HepG2 (cell line): ENCODE results near the gene CPNE2. TPM values are rescaled to one million over a fixed set of nuclear protein-coding genes. Genes with fewer than 3 reads are reported as not detected.

Source experiments
- ATAC-seq: fragments of 200-7000 bp; cut with Tn5 transposase; 3 replicates; pipeline ENCODE4 v1.9.1; 2020; ENCODE audit warnings: mild to moderate bottlenecking, moderate library complexity
- BruUV-seq: library from RNA; stranded (reverse); fragments of 400-500 nt; replicated peaks from 2 replicates; lab custom pipeline; 2021; lab: Mats Ljungman, UMichigan
- CTCF ChIA-PET: fragments of 300-600 bp; formaldehyde crosslinking; extraction: SDS; loops from one replicate; lab custom pipeline; 2021; ENCODE audit warnings: low total read pairs, inconsistent platforms, low intra/inter-chr PET ratio; lab: Yijun Ruan, JAX
- POLR2A ChIA-PET: fragments of 350-600 bp; sonication (Branson Sonifier 250); formaldehyde crosslinking; loops from one replicate; lab custom pipeline; 2020; ENCODE audit warnings: antibody characterized with exemption, inconsistent platforms; lab: Yijun Ruan, JAX
- DNase-seq: peaks from one replicate; pipeline ENCODE4 v3.0.0-alpha.2; 2015; ENCODE audit warnings: low spot score
- FAIRE-seq: peaks from 3 replicates; lab custom pipeline; 2011; peaks lifted over from hg19 to GRCh38; lab: Jason Lieb, UNC
- H2AFZ ChIP-seq: one replicate; pipeline ENCODE4 v1.6.1; 2011; ENCODE audit warnings: low read length, inconsistent platforms
- H3K27ac ChIP-seq: fragments of 300-600 bp; 3 replicates; pipeline ENCODE4 v1.8.0; 2011; ENCODE audit warnings: mixed run types, mild to moderate bottlenecking, mixed read lengths, low read length, inconsistent platforms; ENCODE audit not compliant: insufficient read depth; ENCODE audit errors: extremely low read length
- H3K27me3 ChIP-seq, 2 experiments: fragments of 200-600 bp in 1 of 2; 2 replicates in 1 of 2; 3 replicates in 1 of 2; pipeline versions ENCODE4 v1.6.0 to v1.8.0; 2011; ENCODE audit warnings: low read length in 2 of 2, mild to moderate bottlenecking in 2 of 2, moderate library complexity in 2 of 2, inconsistent platforms in 1 of 2; ENCODE audit not compliant: insufficient read depth in 2 of 2, control insufficient read depth in 1 of 2
- H3K36me3 ChIP-seq, 2 experiments: fragments of 200-600 bp in 1 of 2; replicated peaks in 1 of 2; 2 replicates in 1 of 2; 3 replicates in 1 of 2; pipeline versions ENCODE4 v1.5.1 to v1.8.0; 2011; ENCODE audit warnings: low read length in 2 of 2, inconsistent platforms in 1 of 2; ENCODE audit not compliant: insufficient read depth in 2 of 2, control insufficient read depth in 1 of 2
- H3K4me1 ChIP-seq: 2 replicates; pipeline ENCODE4 v1.5.1; 2012; ENCODE audit warnings: low read length, inconsistent platforms; ENCODE audit not compliant: insufficient read depth
- H3K4me2 ChIP-seq: 2 replicates; pipeline ENCODE4 v1.6.0; 2011; ENCODE audit warnings: low read depth, low read length, inconsistent platforms
- H3K4me3 ChIP-seq, 3 experiments: fragments of 200-600 bp in 1 of 3; sonication (generic), shearing (Covaris generic) in 1 of 3; replicated peaks in 1 of 3; 2 replicates each; pipeline ENCODE4 v1.5.1; 2011 to 2016; ENCODE audit warnings: low read length in 3 of 3, inconsistent platforms in 2 of 3, low read depth in 2 of 3, mild to moderate bottlenecking in 2 of 3, control low read depth in 1 of 3, mixed read lengths in 1 of 3; ENCODE audit not compliant: insufficient read depth in 1 of 3
- H3K79me2 ChIP-seq: one replicate; pipeline ENCODE4 v1.6.1; 2011; ENCODE audit warnings: low read length, inconsistent platforms; ENCODE audit not compliant: insufficient read depth
- H3K9ac ChIP-seq: 2 replicates; pipeline ENCODE4 v1.6.0; 2011; ENCODE audit warnings: mild to moderate bottlenecking, low read depth, low read length, inconsistent platforms; ENCODE audit not compliant: insufficient read depth
- H3K9me3 ChIP-seq: 2 replicates; pipeline ENCODE4 v1.5.1; 2012; ENCODE audit warnings: mild to moderate bottlenecking, low read length
- H4K20me1 ChIP-seq: 2 replicates; pipeline ENCODE4 v1.6.0; 2011; ENCODE audit warnings: inconsistent platforms, mild to moderate bottlenecking, low read length, moderate library complexity; ENCODE audit not compliant: insufficient read depth
- ARID5B ChIP-seq: IDR thresholded peaks from 2 replicates; pipeline ENCODE4 v1.4.0; 2020; ENCODE audit warnings: mild to moderate bottlenecking, missing genetic modification reagents
- ARNTL ChIP-seq: sonication (generic); formaldehyde crosslinking; IDR thresholded peaks from 2 replicates; pipeline ENCODE4 v1.4.0; 2020; ENCODE audit warnings: mild to moderate bottlenecking, missing genetic modification reagents
- CEBPG ChIP-seq: IDR thresholded peaks from 2 replicates; pipeline ENCODE4 v1.6.1; 2016
- CHD4 ChIP-seq: fragments of 200-600 bp; sonication (generic); IDR thresholded peaks from 2 replicates; pipeline ENCODE4 v1.7.0; 2017; ENCODE audit warnings: mild to moderate bottlenecking, low read length, borderline replicate concordance
- DNMT1 ChIP-seq: sonication (generic); formaldehyde crosslinking; IDR thresholded peaks from 2 replicates; pipeline ENCODE4 v1.5.1; 2020; ENCODE audit warnings: mild to moderate bottlenecking, missing genetic modification reagents
- IRF9 ChIP-seq: sonication (generic); formaldehyde crosslinking; IDR thresholded peaks from 2 replicates; pipeline ENCODE4 v1.8.0; 2022; ENCODE audit warnings: missing genetic modification reagents, mild to moderate bottlenecking, borderline replicate concordance
- JUNB ChIP-seq: sonication (generic); formaldehyde crosslinking; IDR thresholded peaks from 2 replicates; pipeline ENCODE4 v1.8.0; 2022; ENCODE audit warnings: missing genetic modification reagents, mild to moderate bottlenecking, borderline replicate concordance
- REL ChIP-seq: sonication (generic); formaldehyde crosslinking; conservative IDR thresholded peaks from 2 replicates; pipeline ENCODE4 v1.8.0; 2022; ENCODE audit warnings: mild to moderate bottlenecking, missing genetic modification reagents, moderate library complexity
- SNRNP70 ChIP-seq: fragments of 200-400 bp; formaldehyde crosslinking; IDR thresholded peaks from 2 replicates; pipeline ENCODE4 v1.6.1; 2017; ENCODE audit warnings: mild to moderate bottlenecking, low read depth, low read length, moderate library complexity
- ZBTB21 ChIP-seq: sonication (generic); formaldehyde crosslinking; IDR thresholded peaks from 2 replicates; pipeline ENCODE4 v1.4.0; 2020; ENCODE audit warnings: missing genetic modification reagents
- ZNF441 ChIP-seq: sonication (generic); formaldehyde crosslinking; IDR thresholded peaks from 2 replicates; pipeline ENCODE4 v1.7.0; 2021; ENCODE audit warnings: missing genetic modification reagents, borderline replicate concordance
- ZNF550 ChIP-seq: sonication (generic); formaldehyde crosslinking; IDR thresholded peaks from 2 replicates; pipeline ENCODE4 v1.4.0; 2020; ENCODE audit warnings: mild to moderate bottlenecking, missing genetic modification reagents, borderline replicate concordance
- ZNF740 ChIP-seq: sonication (generic); formaldehyde crosslinking; IDR thresholded peaks from 2 replicates; pipeline ENCODE4 v1.4.0; 2020; ENCODE audit warnings: missing genetic modification reagents
- WGBS: methylation state at CpG from one replicate; pipeline ENCODE4 v1.1.6; 2017; ENCODE audit warnings: low lambda C conversion rate; 5-methylcytosine and 5-hydroxymethylcytosine counted together
- in situ Hi-C: cut with HindIII; loops from 2 replicates; pipeline ENCODE4 v1.10.0; 2017; ENCODE audit warnings: low pct_unique_long_range_greater_than_20kb; ENCODE audit not compliant: extremely low pct_ligation_motif_present
- intact Hi-C: fragments of 100-400 bp; cut with micrococcal nuclease; formaldehyde crosslinking; loops from one replicate; pipeline ENCODE4 v1.10.0; 2022; ENCODE audit not compliant: unreplicated experiment
- polyA plus RNA-seq, 8 experiments: library from polyadenylated mRNA; depleted of rRNA in 3 of 8; stranded (reverse) in 7 of 8; unstranded in 1 of 8; fragments of >200 nt; fragmentation: Illumina TruSeq in 4 of 8; extraction: Trizol in 4 of 8; gene quantifications; 2 replicates each; pipeline versions ENCODE4 v1.2.1 to v1.2.3, GENCODE V29; 2011 to 2016; ENCODE audit warnings: low read depth in 4 of 8, missing spikeins in 1 of 8, mixed read lengths in 1 of 8; ENCODE audit not compliant: insufficient read depth in 1 of 8
- total RNA-seq, 5 experiments: library from RNA; depleted of rRNA; stranded (reverse); fragments of >200 nt; fragmentation: Illumina TruSeq; extraction: Trizol; gene quantifications; 2 replicates each; pipeline ENCODE4 v1.2.3, GENCODE V29; 2016; ENCODE audit warnings: low read depth in 1 of 5
- TF ChIP-seq, protein P1 (sequence below): IDR thresholded peaks from 2 replicates; pipeline ENCODE4 v1.6.1; 2012; ENCODE audit warnings: inconsistent platforms
- TF ChIP-seq, protein P2 (sequence below): sonication (generic); formaldehyde crosslinking; IDR thresholded peaks from 2 replicates; pipeline ENCODE4 v1.5.1; 2020; ENCODE audit warnings: missing genetic modification reagents, mild to moderate bottlenecking, borderline replicate concordance

The CPNE2 gene
- total and polyA plus RNA-seq, 2 of the 13 experiments (the other 11 are each of a cell fraction or from before 2014, with no cell fraction given): 10.6 to 23.3 TPM

- no peak for TF ChIP-seq ZNF740 (CRISPR knock-in tag)
- TF ChIP-seq, all 625 proteins: peak for 0
Measured at GRCh38 chr16:57110937-57111336, 18.6 kb downstream of the CPNE2 start (continued).

DNA sequence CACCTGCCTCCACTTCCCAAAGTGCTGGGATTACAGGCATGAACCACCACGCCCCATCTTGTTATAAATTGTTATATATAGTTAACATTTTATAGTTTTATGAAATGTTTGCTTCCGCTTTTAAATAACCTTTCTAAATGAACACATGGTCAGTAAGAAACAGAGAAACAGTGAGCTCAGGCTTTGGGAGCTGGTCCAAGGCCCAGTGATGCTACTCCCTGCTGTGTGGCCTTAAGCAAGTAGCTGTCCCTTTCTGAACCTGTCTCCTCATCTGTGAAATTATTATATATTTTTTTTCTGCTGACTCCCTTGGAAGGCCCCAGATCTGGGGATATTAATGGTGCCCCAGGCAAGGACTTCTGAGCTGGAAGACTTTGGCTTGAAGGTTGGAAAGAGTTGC lies 19.0 kb downstream of the CPNE2 start:
- H3K4me3 ChIP-seq: no peak overlapping the region
- no peak overlapping the region for H3K9ac ChIP-seq
- no peaks in the 10 kb centered on the region for H4K20me1 ChIP-seq
- in situ Hi-C loops: no loop called here
- H3K4me1 ChIP-seq: no peaks in the 10 kb centered on the region
- H3K79me2 ChIP-seq: no peaks in the 10 kb centered on the region
- no peak overlapping the region for H3K4me2 ChIP-seq
- no peaks in the 10 kb centered on the region for H3K36me3 ChIP-seq
- no peak for ATAC-seq
- no peak for DNase-seq
- H3K9me3 ChIP-seq: no peaks in the 10 kb centered on the region
- H2AFZ ChIP-seq: no peak overlapping the region
- CTCF ChIA-PET: no interaction called here
- H3K27ac ChIP-seq: no peak overlapping the region
- no TSS peak for BruUV-seq
- POLR2A ChIA-PET: no interaction called here
- intact Hi-C loops: no loop called here
- FAIRE-seq: no peak
- H3K27me3 ChIP-seq: no peaks in the 10 kb centered on the region; a peak in 1 of 5 replicates
- TF ChIP-seq ZNF740 (CRISPR knock-in tag) (no peak), ZNF441 (no peak), IRF9 (no peak), SNRNP70 (no peak), JUNB (no peak), REL (no peak), ARNTL (no peak), CEBPG (CRISPR knock-in tag) (no peak), ZNF550 (CRISPR knock-in tag) (no peak), DNMT1 (CRISPR knock-in tag) (no peak), CHD4 (no peak), ARID5B (CRISPR knock-in tag) (no peak), ZBTB21 (no peak)
- TF ChIP-seq, protein P1, sequence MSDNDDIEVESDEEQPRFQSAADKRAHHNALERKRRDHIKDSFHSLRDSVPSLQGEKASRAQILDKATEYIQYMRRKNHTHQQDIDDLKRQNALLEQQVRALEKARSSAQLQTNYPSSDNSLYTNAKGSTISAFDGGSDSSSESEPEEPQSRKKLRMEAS: no peak
- TF ChIP-seq, protein P2, sequence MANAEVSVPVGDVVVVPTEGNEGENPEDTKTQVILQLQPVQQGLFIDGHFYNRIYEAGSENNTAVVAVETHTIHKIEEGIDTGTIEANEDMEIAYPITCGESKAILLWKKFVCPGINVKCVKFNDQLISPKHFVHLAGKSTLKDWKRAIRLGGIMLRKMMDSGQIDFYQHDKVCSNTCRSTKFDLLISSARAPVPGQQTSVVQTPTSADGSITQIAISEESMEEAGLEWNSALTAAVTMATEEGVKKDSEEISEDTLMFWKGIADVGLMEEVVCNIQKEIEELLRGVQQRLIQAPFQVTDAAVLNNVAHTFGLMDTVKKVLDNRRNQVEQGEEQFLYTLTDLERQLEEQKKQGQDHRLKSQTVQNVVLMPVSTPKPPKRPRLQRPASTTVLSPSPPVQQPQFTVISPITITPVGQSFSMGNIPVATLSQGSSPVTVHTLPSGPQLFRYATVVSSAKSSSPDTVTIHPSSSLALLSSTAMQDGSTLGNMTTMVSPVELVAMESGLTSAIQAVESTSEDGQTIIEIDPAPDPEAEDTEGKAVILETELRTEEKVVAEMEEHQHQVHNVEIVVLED: no peak
- WGBS: 91% methylated on average over 2 of the region's 2 CpGs
